GM18511 (cell line): Measurements from ENCODE around the gene PLCL2.
"Not testable (repeated sequence)": the region's sequence is repeated elsewhere in the genome, so short reads cannot be mapped to it uniquely, and the experiment has no call there.

Source experiments
- ATAC-seq: cut with Tn5 transposase; IDR thresholded peaks from one replicate; pipeline ENCODE4 v1.9.1; 2021; ENCODE audit warnings: mild to moderate bottlenecking, moderate library complexity; ENCODE audit not compliant: unreplicated experiment

The PLCL2 gene

DNA sequence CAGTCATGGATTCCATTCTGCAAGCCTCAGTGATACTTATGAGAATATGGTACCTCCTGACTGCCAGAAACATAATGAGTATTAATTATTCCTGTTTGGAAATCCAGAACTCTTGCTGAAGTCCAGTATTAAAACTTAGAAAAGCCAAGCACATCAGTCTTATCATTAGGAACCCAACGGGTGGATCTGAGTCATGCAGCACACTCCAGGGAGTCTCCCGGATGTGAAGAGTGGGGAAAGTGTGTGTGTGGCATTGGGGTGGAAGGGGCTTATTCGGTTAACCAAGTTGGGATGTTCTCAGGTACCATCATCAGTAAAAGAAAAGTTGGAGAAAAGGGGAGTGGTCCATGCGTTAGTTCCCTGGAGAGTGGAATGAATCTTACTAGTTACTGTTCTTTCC, 181.1 kb downstream of the PLCL2 start:
- ATAC-seq = no peak

DNA sequence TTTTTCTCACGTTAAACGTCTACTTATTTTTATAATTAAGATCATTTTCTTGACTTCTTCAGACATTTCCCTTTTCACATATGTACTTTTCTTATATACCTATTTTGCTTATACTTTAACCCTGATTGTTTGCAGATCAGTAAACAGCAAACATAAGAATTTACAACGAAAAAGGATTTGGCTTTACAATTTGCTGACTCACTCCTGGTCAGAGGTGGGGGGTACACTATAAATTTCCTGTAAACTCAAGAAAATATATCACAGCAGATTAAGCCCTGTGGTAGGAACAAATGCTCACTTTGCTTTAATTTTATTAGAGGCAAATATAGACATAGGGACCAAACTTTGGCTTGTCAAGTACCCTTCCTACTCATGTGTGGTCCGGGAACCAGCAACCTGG, 185.0 kb downstream of the PLCL2 start:
- ATAC-seq = no peak

- ATAC-seq = no peak
Measured at GRCh38 chr3:17070161-17070959, 185.6 kb downstream of the PLCL2 start.

- no peak for ATAC-seq
Measured at GRCh38 chr3:17074559-17074958, 189.8 kb downstream of the PLCL2 start.

- ATAC-seq = no peak
Measured at GRCh38 chr3:17075358-17075757, 190.6 kb downstream of the PLCL2 start.

GRCh38 chr3:17075907-17076306, 191.2 kb downstream of the PLCL2 start:
- ATAC-seq = no peak

- ATAC-seq = no peak
Measured at GRCh38 chr3:17076940-17077605, 192.3 kb downstream of the PLCL2 start.

DNA sequence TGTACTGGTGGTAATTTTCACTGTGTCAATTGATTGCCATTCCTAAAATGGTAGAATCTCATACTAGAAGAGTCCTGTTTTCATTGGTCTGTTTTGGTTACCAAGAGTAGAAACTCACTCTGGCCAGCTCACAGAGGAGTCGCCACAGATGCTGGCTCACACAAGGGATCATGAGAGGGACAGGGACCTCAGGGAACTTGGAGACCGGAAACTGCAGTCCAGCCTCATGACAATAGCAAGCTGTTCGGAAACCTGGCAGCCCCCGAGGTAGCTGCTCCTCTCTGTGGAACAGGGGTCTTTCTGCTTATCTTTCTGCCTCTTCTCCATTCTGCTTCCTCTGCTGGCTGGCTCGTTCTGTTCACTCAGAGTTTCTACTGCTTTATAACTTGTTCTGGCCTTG, 192.9 kb downstream of the PLCL2 start:
- ATAC-seq = no peak

DNA sequence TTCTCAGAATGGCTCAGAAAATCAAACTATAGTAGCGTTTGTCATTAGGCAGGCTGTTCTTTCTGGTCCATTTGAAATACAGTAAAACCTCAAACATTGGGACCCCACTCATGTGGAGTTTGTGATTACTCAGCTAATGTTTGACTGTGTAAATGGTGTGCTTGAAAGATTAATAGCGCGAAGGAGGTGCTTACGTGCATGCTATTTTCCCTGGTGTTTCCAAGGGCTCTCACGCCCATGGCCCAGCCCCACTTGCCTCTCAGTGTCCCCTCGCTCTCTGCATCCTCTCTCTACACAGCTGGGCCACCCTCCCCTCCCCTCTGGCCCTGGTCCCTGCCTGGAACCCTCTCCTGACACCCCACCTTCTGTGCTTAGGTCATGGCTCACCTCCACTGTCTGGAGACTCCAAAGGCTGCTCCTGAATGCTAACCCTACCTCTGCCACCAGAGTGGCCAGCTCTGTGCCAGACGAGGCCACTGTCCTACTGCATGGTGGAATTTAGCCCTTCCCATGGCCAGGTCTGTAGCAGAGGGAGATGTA, 194.2 kb downstream of the PLCL2 start:
- ATAC-seq = no peak

DNA sequence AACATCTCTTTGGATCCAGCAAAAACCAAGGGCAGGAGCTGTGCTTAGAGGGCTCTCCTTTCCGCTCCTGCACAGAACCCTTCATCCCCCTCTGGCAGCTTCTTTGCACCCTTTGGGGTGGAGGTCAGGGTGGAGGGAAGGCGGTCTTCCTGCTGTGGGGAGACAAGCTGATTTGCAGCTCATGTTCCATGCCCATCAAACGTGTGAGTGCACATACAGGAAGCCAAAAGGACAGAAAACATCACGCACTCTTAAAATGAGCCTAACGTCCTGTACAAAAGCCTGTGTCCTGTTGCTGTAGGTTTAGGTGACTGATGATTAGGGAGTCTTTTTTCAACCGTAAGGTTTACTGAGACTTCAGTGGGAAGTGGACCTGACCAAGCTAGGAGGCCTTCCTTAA, 195.2 kb downstream of the PLCL2 start:
- ATAC-seq = no peak

GRCh38 chr3:17081520-17081919, 196.8 kb downstream of the PLCL2 start:
- ATAC-seq = no peak

DNA sequence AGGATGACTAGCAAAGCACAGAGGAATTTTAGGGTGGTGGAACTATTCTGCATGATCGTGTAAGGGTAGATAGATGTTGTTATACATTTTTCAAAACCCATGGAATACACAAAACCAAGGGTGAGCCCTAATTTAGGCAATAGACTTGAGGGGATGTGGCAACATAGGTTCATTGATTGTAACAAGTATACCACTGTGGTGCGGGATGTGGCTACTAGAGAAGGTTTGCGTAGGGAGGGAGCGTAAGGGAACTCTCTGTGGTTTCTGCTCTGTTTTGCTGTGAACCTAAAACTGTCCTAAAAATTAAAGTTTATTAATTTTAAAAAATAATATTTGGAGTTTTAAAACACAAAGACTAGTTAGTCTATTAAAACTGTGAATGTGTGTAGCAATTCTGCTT, 202.8 kb downstream of the PLCL2 start:
- no peak for ATAC-seq

GRCh38 chr3:17088017-17088416, 203.3 kb downstream of the PLCL2 start:
- no peak for ATAC-seq

- ATAC-seq = no peak
Measured at GRCh38 chr3:17088602-17089313, 204.0 kb downstream of the PLCL2 start.

- no peak for ATAC-seq
Measured at GRCh38 chr3:17089314-17089700, 204.6 kb downstream of the PLCL2 start.

DNA sequence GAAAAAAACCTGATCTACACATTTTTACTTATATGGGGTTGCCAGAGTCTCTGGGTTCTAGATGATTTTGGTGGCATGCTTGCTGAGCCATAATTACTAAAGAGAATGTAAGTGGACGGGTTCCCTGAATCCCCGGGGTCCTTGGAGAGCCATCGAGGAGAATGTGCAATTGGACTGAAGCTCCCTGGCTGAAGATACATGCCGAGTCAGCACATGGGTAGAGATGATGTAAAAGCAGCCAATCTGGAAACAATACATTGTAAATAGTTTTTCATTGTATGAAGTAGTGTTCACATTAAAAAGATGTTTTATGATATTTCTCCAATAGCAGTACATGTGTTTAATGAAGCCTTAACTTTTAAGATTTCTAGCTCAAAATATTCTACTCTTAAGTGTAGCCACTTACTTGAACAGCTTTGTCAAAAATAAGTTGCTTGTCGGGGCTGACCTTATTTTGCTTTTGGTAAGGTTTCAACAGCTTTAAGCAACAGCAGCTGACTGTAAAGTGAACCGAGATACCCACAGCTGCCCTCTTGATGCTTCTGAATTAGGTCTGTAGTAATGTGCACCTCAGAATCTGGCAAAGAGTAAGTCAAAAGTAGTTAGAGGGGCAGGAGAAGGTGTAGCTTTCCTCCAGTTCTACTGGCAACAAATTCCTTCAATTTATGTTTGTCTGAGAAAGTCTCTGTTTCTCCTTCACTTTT, 205.7 kb downstream of the PLCL2 start:
- ATAC-seq = no peak

GRCh38 chr3:17091910-17092582, 207.3 kb downstream of the PLCL2 start:
- no peak for ATAC-seq

DNA sequence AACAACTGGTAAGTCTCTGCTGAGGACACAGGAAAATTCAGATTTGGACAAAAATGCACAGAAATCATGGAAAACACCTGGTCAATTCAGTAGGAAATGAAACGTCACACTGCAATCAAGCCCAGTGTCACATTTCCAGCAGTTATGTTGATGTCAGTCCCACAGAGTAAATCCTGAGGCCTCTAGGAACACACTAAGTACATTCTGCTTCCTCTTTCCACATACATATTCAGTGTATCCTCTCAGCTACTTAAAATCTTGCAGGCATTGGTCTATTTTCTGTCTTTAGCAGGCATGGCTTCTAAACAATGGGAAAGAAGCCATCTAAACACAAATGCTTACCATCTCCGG, 207.8 kb downstream of the PLCL2 start:
- ATAC-seq = no peak

DNA sequence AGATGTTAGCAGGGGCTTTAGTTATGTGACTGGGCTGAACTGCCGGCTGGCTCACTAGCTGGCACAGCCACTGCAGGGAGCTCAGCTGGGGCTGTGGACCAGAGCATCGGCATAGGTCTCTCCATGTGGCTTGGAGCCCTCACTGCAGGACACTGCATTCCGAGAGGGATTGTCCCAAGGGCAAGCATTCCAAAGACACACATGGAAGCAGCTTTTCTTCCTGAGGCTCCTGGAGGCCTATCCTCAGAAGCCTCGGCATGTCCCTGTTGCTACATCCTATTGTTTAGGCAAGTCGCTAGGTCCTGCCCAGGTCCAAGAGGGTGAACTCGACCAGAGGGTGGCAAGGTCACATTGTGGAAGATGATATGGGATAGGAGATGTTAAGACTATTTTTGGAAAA, 209.8 kb downstream of the PLCL2 start:
- ATAC-seq = no peak

- ATAC-seq = no peak
Measured at GRCh38 chr3:17103579-17103978, 218.8 kb downstream of the PLCL2 start.

DNA sequence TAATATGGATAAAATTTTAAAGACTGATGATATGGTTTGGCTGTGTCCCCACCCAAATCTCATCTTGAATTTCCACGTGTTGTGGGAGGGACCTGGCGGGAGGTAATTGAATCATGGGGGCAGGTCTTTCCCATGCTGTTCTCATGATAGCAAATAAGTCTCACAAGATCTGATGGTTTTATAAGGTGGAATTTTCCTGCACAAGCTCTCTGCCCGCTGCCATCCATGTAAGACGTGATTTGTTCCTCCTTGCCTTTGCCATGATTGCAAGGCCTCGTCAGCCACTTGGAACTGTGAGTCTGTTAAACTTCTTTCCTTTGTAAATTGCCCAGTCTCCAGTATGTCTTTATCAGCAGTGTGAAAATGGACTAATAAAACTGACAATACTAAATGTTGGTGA, 222.0 kb downstream of the PLCL2 start:
- not testable (repeated sequence) for ATAC-seq
